Calu3 (cell line): ENCODE results near the gene PPP1R3F. TPM values are rescaled to one million over a fixed set of nuclear protein-coding genes. Genes with fewer than 3 reads are reported as not detected.

ENCODE experiments used
- BruUV-seq: library from RNA; stranded (reverse); fragments of 400-500 nt; replicated peaks from 2 replicates; lab custom pipeline; 2021; lab: Mats Ljungman, UMichigan
- CTCF ChIA-PET: fragments of 300-600 bp; sonication (Branson Sonifier 250); formaldehyde crosslinking; loops from one replicate; lab custom pipeline; 2022; ENCODE audit warnings: antibody characterized with exemption; lab: Charles Lee
- DNase-seq: peaks from one replicate; pipeline ENCODE4 v3.0.0; 2022
- H3K27ac Mint-ChIP-seq: one replicate; pipeline ENCODE4 v1.8.0; 2022; ENCODE audit warnings: mixed read lengths; ENCODE audit not compliant: unreplicated experiment
- H3K27me3 Mint-ChIP-seq: one replicate; pipeline ENCODE4 v1.8.0; 2022; ENCODE audit warnings: mixed read lengths; ENCODE audit not compliant: unreplicated experiment
- H3K36me3 Mint-ChIP-seq: one replicate; pipeline ENCODE4 v1.8.0; 2022; ENCODE audit warnings: mild to moderate bottlenecking, moderate library complexity, mixed read lengths; ENCODE audit not compliant: insufficient read depth, unreplicated experiment
- H3K4me1 Mint-ChIP-seq: one replicate; pipeline ENCODE4 v1.8.0; 2022; ENCODE audit warnings: mild to moderate bottlenecking, low read depth, mixed read lengths; ENCODE audit not compliant: unreplicated experiment
- H3K4me3 Mint-ChIP-seq: one replicate; pipeline ENCODE4 v1.8.0; 2022; ENCODE audit warnings: mild to moderate bottlenecking, low read depth, moderate library complexity, mixed read lengths; ENCODE audit not compliant: unreplicated experiment
- H3K9me3 Mint-ChIP-seq: one replicate; pipeline ENCODE4 v1.8.0; 2022; ENCODE audit warnings: low read depth, mixed read lengths; ENCODE audit not compliant: unreplicated experiment
- CTCF ChIP-seq: fragments of 200-600 bp; IDR thresholded peaks from one replicate; pipeline ENCODE4 v1.8.0; 2022; ENCODE audit warnings: antibody characterized with exemption; ENCODE audit not compliant: unreplicated experiment
- intact Hi-C: fragments of 100-400 bp; cut with micrococcal nuclease; formaldehyde crosslinking; loops from one replicate; pipeline ENCODE4 v1.10.0; 2022; ENCODE audit not compliant: unreplicated experiment
- total RNA-seq: library from RNA; stranded (reverse); gene quantifications from 2 replicates; pipeline ENCODE4 v1.2.3, GENCODE V29; 2022

PPP1R3F gene
- total RNA-seq, 1 experiment from 2014 or later = 18.8 TPM

- CTCF ChIA-PET = no interaction called here
Observed at GRCh38 chrX:49244207-49244606, 25.4 kb upstream of the PPP1R3F start.

GRCh38 chrX:49246541-49246940 lies 23.1 kb upstream of the PPP1R3F start:
- no TSS peak for BruUV-seq
- Mint-ChIP-seq H3K27ac (no peak overlapping the region), H3K36me3 (peaks cover 10% of the 10 kb centered on the region), H3K4me1 (no peaks in the 10 kb centered on the region), H3K27me3 (no peaks in the 10 kb centered on the region), H3K9me3 (no peaks in the 10 kb centered on the region), H3K4me3 (no peak overlapping the region)
- no peak for TF ChIP-seq CTCF
- intact Hi-C loops = no loop called here
- no peak for DNase-seq
- CTCF ChIA-PET = no interaction called here

More at GRCh38 chrX:49244207-49244606, 25.4 kb upstream of the PPP1R3F start:
- H3K27me3 Mint-ChIP-seq = no peaks in the 10 kb centered on the region
- intact Hi-C loops = no loop called here
- no peak overlapping the region for H3K4me3 Mint-ChIP-seq
- no peak for DNase-seq
- peaks cover 4% of the 10 kb centered on the region for H3K36me3 Mint-ChIP-seq
- no peaks in the 10 kb centered on the region for H3K9me3 Mint-ChIP-seq
- TF ChIP-seq CTCF = no peak
- BruUV-seq = no TSS peak
- H3K27ac Mint-ChIP-seq = no peak overlapping the region
- H3K4me1 Mint-ChIP-seq = no peaks in the 10 kb centered on the region

GRCh38 chrX:49247346-49247745 lies 22.2 kb upstream of the PPP1R3F start:
- no peak for TF ChIP-seq CTCF
- Mint-ChIP-seq H3K4me3 (no peak overlapping the region), H3K4me1 (no peaks in the 10 kb centered on the region), H3K27ac (no peak overlapping the region), H3K27me3 (no peaks in the 10 kb centered on the region), H3K9me3 (no peaks in the 10 kb centered on the region), H3K36me3 (peaks cover 16% of the 10 kb centered on the region)
- no TSS peak for BruUV-seq
- DNase-seq = no peak
- CTCF ChIA-PET = no interaction called here
- intact Hi-C loops = no loop called here

- Mint-ChIP-seq H3K27me3 (no peaks in the 10 kb centered on the region), H3K9me3 (no peaks in the 10 kb centered on the region), H3K4me3 (no peak overlapping the region), H3K36me3 (peaks cover 17% of the 10 kb centered on the region), H3K27ac (no peak overlapping the region), H3K4me1 (no peaks in the 10 kb centered on the region)
- intact Hi-C loops = no loop called here
- TF ChIP-seq CTCF = no peak
- no TSS peak for BruUV-seq
- DNase-seq = no peak
- CTCF ChIA-PET = interaction anchor here (0.7 kb wide), 1 partner anchor 58 kb away, joined by 3 read pairs; no protein-coding TSS in a partner anchor
Observed at GRCh38 chrX:49247916-49248811, 21.4 kb upstream of the PPP1R3F start.
